OCI-LY1 (cell line): ENCODE data around the gene SLC5A2.

Experiments
- H2AFZ ChIP-seq: fragments of 200-600 bp; sonication (generic), shearing (Covaris generic); 2 replicates; pipeline ENCODE4 v1.6.0; 2014; ENCODE audit warnings: antibody characterized with exemption, mild to moderate bottlenecking, low read length
- H3F3A ChIP-seq: fragments of 200-600 bp; sonication (generic), shearing (Covaris generic); 2 replicates; pipeline ENCODE4 v1.6.0; 2014; ENCODE audit warnings: mild to moderate bottlenecking, antibody characterized with exemption, low read length, moderate library complexity; ENCODE audit not compliant: insufficient read depth
- H3K27ac ChIP-seq: fragments of 200-600 bp; sonication (generic); 2 replicates; pipeline ENCODE4 v1.5.1; 2014; ENCODE audit warnings: low read length, mixed run types, mild to moderate bottlenecking, low read depth; ENCODE audit not compliant: poor library complexity, severe bottlenecking
- H3K27me3 ChIP-seq: fragments of 200-600 bp; sonication (generic); 2 replicates; pipeline ENCODE4 v1.6.0; 2014; ENCODE audit warnings: antibody characterized with exemption, mild to moderate bottlenecking, low read length, moderate library complexity; ENCODE audit not compliant: insufficient read depth
- H3K36me3 ChIP-seq: fragments of 200-600 bp; sonication (generic); 2 replicates; pipeline ENCODE4 v1.6.1; 2014; ENCODE audit warnings: mild to moderate bottlenecking, antibody characterized with exemption, low read length, moderate library complexity, mixed read lengths; ENCODE audit not compliant: insufficient read depth
- H3K4me1 ChIP-seq: fragments of 200-600 bp; sonication (generic); 2 replicates; pipeline ENCODE4 v1.5.1; 2014; ENCODE audit warnings: mild to moderate bottlenecking, low read length, moderate library complexity; ENCODE audit not compliant: insufficient read depth, severe bottlenecking
- H3K4me2 ChIP-seq: fragments of 200-600 bp; sonication (generic), shearing (Covaris generic); 2 replicates; pipeline ENCODE4 v1.6.1; 2014; ENCODE audit warnings: low read length
- H3K4me3 ChIP-seq: fragments of 200-600 bp; sonication (generic); 2 replicates; pipeline ENCODE4 v1.5.1; 2014; ENCODE audit warnings: low read length, low read depth, mild to moderate bottlenecking, mixed read lengths; ENCODE audit not compliant: poor library complexity, severe bottlenecking
- H3K79me2 ChIP-seq: fragments of 200-600 bp; shearing (Covaris generic); 2 replicates; pipeline ENCODE4 v1.6.1; 2016; ENCODE audit warnings: mixed run types, low read length, mixed read lengths; ENCODE audit not compliant: insufficient read depth
- H3K9ac ChIP-seq: fragments of 200-600 bp; sonication (generic), shearing (Covaris generic); 2 replicates; pipeline ENCODE4 v1.6.1; 2014; ENCODE audit warnings: mild to moderate bottlenecking, low read length, mixed read lengths
- H3K9me2 ChIP-seq: fragments of 200-600 bp; sonication (generic), shearing (Covaris generic); 2 replicates; pipeline ENCODE4 v1.6.1; 2014; ENCODE audit warnings: low read depth, mild to moderate bottlenecking, low read length, mixed read lengths
- H3K9me3 ChIP-seq: fragments of 200-600 bp; shearing (Covaris generic); 2 replicates; pipeline ENCODE4 v1.6.1; 2014; ENCODE audit warnings: low read length, mixed read lengths
- H4K20me1 ChIP-seq: fragments of 200-600 bp; sonication (generic), shearing (Covaris generic); 2 replicates; pipeline ENCODE4 v1.6.0; 2016; ENCODE audit warnings: mild to moderate bottlenecking, low read length; ENCODE audit not compliant: insufficient read depth
- CTCF ChIP-seq: fragments of 200-600 bp; sonication (generic), shearing (Covaris generic); IDR thresholded peaks from 2 replicates; pipeline ENCODE4 v1.5.1; 2017; ENCODE audit warnings: mild to moderate bottlenecking, antibody characterized with exemption, low read length, moderate library complexity, mixed read lengths
- EZH2 ChIP-seq: fragments of 200-600 bp; sonication (generic), shearing (Covaris generic); IDR thresholded peaks from 2 replicates; pipeline ENCODE4 v1.8.0; 2017; ENCODE audit warnings: borderline replicate concordance, mixed run types, mild to moderate bottlenecking, antibody characterized with exemption, low read length, moderate library complexity, mixed read lengths

SLC5A2 gene

GRCh38 chr16:31452631-31453106, 30.3 kb upstream of the SLC5A2 start:
- H3K27ac ChIP-seq = no peak overlapping the region
- no peaks in the 10 kb centered on the region for H3F3A ChIP-seq
- no peaks in the 10 kb centered on the region for H3K9me3 ChIP-seq
- peaks cover 5% of the 10 kb centered on the region for H3K4me1 ChIP-seq
- no peak overlapping the region for H3K4me3 ChIP-seq
- H4K20me1 ChIP-seq = no peaks in the 10 kb centered on the region
- no peak overlapping the region for H3K4me2 ChIP-seq
- TF ChIP-seq CTCF (no peak), EZH2 (no peak)
- H3K9me2 ChIP-seq = no peaks in the 10 kb centered on the region
- peaks cover 8% of the 10 kb centered on the region; the same call in 1 of the 2 replicates for H3K36me3 ChIP-seq
- no peak overlapping the region for H2AFZ ChIP-seq
- no peak overlapping the region for H3K9ac ChIP-seq
- H3K79me2 ChIP-seq = no peaks in the 10 kb centered on the region
- no peaks in the 10 kb centered on the region for H3K27me3 ChIP-seq

DNA sequence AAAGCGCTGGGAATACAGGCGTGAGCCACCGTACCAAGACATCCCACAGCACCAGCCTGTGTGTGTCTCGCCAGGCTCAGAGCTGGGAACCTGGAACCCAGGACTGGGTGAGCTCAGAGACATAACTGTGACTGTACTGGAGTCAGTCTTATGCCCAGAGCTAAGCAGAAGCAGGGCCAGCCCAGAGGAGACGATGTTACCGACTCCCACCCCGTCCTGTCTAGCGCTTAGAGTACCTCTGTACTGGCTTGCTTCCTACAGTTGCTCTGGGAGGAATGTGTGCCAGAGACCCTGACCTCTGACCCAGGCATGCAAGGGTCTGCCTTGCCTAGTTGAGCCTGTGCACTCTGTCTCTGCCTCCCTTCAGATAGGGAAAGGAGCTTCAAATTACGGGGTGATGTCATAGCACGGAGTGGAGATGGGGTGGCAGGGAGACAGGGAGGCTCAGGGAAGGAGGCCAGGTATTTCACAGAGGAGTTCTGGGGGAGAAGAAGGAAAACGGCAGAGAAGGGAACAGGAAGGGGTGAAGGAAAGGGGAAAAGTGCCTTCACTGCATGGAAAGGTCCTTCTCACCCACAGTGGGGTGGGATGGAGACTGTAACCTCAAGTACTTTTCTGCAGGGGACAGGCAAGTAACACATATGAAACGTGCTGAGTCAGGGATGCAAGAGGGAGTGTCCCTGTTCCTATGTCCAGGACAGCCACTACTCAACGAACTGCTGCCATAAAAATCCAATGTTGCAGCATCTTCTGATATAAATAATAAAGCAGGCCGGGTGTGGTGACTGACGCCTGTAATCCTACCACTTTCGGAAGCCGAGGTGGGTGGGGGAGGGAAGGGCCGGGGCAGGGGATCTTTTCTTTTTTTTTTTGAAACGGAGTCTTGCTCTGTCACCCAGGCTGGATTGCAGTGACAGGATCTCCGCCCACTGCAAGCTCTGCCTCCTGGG, 29.4 kb upstream of the SLC5A2 start:
- Histone ChIP-seq H4K20me1 (no peaks in the 10 kb centered on the region), H3F3A (no peaks in the 10 kb centered on the region), H3K4me3 (no peak overlapping the region), H3K27ac (no peak overlapping the region), H3K4me2 (no peak overlapping the region), H3K36me3 (peaks cover 8% of the 10 kb centered on the region; the same call in 1 of the 2 replicates), H3K27me3 (no peaks in the 10 kb centered on the region), H3K9me3 (no peaks in the 10 kb centered on the region), H3K79me2 (no peaks in the 10 kb centered on the region), H3K9me2 (no peaks in the 10 kb centered on the region), H3K4me1 (peaks cover 14% of the 10 kb centered on the region), H2AFZ (no peak overlapping the region), H3K9ac (no peak overlapping the region)
- no peak for TF ChIP-seq CTCF
- no peak for TF ChIP-seq EZH2

- no peak for TF ChIP-seq EZH2
- peak; percentile 66 for TF ChIP-seq CTCF
- Histone ChIP-seq H3K4me1 (peaks cover 23% of the 10 kb centered on the region), H3K79me2 (no peaks in the 10 kb centered on the region), H3K27me3 (no peaks in the 10 kb centered on the region), H3K4me3 (no peak overlapping the region), H3K9me3 (no peaks in the 10 kb centered on the region), H4K20me1 (no peaks in the 10 kb centered on the region), H3F3A (no peaks in the 10 kb centered on the region), H3K36me3 (peaks cover 8% of the 10 kb centered on the region; the same call in 1 of the 2 replicates), H3K9me2 (no peaks in the 10 kb centered on the region), H3K9ac (no peak overlapping the region), H3K4me2 (peak overlapping the region; percentile 11; the same call in 1 of the 2 replicates), H2AFZ (no peak overlapping the region), H3K27ac (no peak overlapping the region)
Observed at GRCh38 chr16:31455601-31456314, 27.2 kb upstream of the SLC5A2 start.
